DMS153 treated with DMSO at 0.1 percent for 48 hours (cell line): ENCODE measurements around the gene ZNF778.
A peak's percentile ranks its signal among the peaks of the same experiment; 100 is the strongest.
"Not testable (repeated sequence)": the region's sequence is repeated elsewhere in the genome, so short reads cannot be mapped to it uniquely, and the experiment has no call there.

Experiments
- DNase-seq: peaks from one replicate; lab custom pipeline; 2025; ENCODE audit not compliant: unreplicated experiment; lab: John Stamatoyannopoulos, UW

Gene ZNF778

GRCh38 chr16:89210904-89211515 is 6.5 kb upstream of the ZNF778 start:
- DNase-seq = no peak

DNA sequence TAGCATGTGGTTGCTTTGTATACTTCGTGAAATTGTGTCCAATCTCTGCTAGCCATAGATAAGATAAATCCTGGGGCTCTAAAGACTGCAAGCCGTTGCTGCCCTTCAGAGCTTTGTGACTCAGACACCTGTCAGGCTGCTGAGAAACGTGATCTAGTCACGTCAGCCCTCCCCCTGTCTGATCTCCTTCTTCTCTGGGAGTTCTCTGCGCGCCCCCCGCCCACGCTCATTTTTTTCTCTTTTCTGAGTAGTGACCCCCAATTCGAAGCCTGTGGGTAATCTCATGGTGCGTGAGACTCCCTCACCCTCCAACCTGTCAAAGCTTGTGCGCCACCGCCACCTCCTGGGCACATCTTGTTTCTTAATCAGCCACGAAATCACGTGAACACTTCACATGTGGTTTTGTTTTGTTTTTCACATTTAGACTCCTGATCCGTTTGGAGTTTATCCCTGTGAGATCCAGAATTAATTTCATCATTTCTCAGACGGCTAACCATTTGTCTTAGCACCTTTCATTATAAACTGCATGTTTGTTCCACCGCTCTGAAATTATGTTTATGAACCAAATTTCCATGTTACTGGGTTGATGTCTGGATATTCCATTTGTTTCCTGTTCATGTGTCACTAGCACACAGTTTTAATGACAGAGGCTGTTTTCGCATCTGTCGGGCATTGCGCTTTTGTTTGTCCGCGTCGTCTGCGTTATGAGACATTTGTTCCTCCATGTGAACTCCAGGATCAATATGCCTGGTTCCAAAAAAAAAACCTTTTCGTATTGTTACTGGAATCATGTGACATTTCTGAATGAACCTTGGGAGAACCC is 977 bp upstream of the ZNF778 start:
- peak; percentile 33 for DNase-seq

- DNase-seq = no peak
Observed at GRCh38 chr16:89217138-89217387, 440 bp upstream of the ZNF778 start.

DNA sequence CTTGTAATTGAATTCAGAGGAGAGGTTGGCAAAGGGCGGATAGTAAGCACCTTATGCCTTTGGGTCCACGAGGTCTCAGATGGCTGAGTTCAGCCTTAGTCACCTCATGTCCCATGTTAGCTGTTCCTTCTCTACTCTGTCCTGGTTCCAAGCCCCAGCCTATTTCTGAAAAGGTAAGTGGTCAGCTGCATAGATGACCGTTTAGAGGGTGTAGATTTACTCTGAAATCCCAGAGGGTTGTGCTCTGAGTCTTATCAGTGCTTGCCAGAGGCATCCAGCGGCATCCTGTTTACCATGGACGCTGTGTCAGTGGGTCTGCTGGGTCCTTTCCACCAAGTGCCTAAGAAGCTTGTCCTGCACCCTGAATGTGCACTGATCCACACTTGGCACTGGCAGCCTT is 1.9 kb downstream of the ZNF778 start:
- no peak for DNase-seq

DNA sequence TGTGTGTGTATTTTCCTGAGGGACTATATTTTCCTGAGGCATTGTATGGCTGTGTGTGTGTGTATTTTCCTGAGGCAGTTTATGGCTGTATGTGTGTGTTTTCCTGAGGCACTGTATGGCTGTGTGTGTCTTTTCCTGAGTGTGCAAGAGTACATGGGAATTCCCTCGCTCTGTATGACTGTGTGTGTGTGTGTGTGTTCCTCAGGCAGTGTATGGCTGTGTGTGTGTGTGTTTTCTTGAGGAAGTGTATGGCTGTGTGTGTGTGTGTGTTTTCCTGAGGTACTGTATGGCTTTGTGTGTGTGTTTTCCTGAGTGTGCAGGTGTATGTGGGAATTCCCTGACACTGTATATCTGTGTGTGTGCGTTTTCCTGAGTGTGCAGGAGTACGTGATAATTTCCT is 4.1 kb downstream of the ZNF778 start:
- DNase-seq = no peak

- DNase-seq = no peak
Observed at GRCh38 chr16:89222931-89223330, 5.4 kb downstream of the ZNF778 start.

DNA sequence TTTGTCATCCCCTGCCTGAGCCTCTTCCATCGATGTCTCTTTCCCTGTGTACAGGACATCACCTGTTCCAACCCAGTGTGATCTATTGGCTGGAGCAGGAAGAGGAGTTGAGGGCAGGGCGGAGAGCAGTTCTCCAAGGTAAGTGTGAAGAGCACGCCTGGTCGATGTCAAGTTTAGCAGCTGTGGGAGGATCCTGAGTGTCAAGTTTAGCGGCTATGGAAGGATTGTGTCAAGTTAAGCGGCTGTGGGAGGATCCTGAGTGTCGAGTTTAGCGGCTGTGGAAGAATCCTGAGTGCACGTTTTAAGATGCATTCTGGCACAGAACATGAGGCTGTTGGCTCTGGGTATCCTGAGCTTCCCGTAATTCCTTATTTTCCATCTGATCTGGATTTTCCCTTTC is 7.2 kb downstream of the ZNF778 start:
- no peak for DNase-seq

GRCh38 chr16:89230255-89230654 is 12.8 kb downstream of the ZNF778 start:
- DNase-seq = no peak

DNA sequence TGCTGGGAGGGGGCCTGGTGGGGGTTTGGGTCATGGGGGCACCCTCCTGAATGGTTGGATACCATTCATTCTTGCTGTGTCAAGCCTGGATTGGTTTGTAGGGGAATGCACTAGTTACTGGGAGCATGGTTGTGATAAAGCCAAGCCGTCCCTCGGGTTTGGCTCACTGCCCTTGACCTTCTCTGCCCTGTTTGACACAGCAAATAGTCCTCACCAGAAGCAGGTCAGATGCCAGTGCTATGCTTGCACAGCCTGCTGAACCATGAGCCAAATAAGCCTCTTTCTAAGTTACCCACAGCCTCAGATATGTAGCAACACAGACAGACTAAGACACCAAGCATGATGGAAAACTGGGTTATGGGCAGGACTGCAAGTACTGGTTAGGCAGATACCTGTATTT is 14.6 kb downstream of the ZNF778 start:
- DNase-seq = no peak

GRCh38 chr16:89233678-89234490 is 16.4 kb downstream of the ZNF778 start:
- no peak for DNase-seq

GRCh38 chr16:89237733-89238132 is 20.2 kb downstream of the ZNF778 start:
- no peak for DNase-seq

- DNase-seq = peak; percentile 18
Observed at GRCh38 chr16:89241187-89242007, 23.9 kb downstream of the ZNF778 start.

- DNase-seq = no peak
Observed at GRCh38 chr16:89242795-89243200, 25.3 kb downstream of the ZNF778 start.

DNA sequence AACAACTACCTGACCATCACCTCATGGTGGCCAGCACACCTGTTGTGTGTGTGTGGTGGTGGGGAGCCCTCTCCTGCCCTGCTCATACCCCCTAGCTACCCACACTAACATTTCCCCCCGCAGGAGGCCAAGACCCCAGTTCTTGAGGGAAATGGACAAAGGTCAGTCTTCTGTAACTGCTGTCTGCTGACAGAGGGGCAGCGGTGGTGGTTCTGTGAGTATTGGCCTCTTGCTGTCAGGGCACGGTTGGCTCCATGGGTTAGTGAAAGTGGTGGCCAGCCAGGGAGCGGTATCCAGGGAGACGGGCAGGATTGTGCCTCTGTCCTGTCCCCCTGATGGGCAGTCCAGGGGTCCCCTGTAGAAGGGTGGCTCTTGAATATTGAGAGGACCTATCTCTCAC is 26.2 kb downstream of the ZNF778 start:
- no peak for DNase-seq

DNA sequence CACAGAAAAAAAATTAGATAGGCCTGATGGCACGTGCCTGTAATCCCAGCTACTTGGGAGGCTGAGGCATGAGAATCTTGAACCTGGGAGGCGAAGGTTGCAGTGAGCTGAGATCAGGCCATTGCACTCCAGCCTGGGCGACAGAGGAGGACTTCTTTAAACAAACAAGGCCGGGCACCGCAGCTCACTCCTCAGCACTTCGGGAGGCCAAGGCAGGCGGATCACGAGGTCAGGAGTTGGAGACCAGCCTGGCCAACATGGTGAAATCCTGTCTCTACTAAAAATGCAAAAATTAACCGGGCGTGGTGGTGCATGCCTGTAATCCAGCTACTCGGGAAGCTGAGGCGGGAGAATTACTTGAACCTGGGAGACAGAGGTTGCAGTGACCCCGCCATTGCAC is 26.8 kb downstream of the ZNF778 start:
- not testable (repeated sequence) for DNase-seq

DNA sequence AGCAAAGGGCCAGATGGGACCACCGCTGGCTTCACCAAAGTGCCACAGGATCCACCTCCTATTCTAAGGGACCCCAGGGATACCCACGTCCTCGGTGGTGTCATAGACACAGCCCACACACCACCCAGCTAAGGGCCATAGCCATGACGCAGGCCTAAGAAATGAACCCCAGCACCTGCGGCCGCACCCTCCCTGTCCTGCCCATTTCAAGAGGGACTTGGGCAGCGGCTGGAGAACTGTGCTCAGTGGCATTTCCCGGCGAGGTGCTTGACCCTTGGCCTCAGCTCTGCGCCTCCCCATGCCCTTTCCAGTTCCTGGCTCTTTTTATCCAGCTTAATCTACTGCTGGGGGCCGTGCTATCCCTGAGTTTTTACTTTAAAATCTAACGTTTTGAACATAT is 27.3 kb downstream of the ZNF778 start:
- DNase-seq = no peak

GRCh38 chr16:89246383-89246902 is 28.9 kb downstream of the ZNF778 start:
- DNase-seq = no peak

- peak; percentile 49 for DNase-seq
Observed at GRCh38 chr16:89246903-89247733, 29.6 kb downstream of the ZNF778 start.

GRCh38 chr16:89247734-89248075 is 30.2 kb downstream of the ZNF778 start:
- DNase-seq = not testable (repeated sequence)
